Liver (tissue), 9 donors: Measurements from ENCODE around the gene SLC24A3. TPM values are rescaled to one million over a fixed set of nuclear protein-coding genes. Genes with fewer than 3 reads are reported as not detected.

Experiments
- DNase-seq: peaks from one replicate; pipeline ENCODE4 v3.0.0-alpha.2; 2017; ENCODE audit warnings: low spot score
- H3K27ac ChIP-seq, 2 donors: one replicate each; pipeline ENCODE4 v1.7.0; 2013; ENCODE audit warnings: inconsistent platforms in 2 of 2, low read length in 2 of 2, control low read depth in 1 of 2, low read depth in 1 of 2, mild to moderate bottlenecking in 1 of 2
- H3K27me3 ChIP-seq, 4 donors: one replicate each; pipeline versions ENCODE4 v1.6.1 to v1.7.0; 2013; ENCODE audit warnings: low read length in 3 of 4, inconsistent platforms in 1 of 4, mild to moderate bottlenecking in 1 of 4, moderate library complexity in 1 of 4; ENCODE audit not compliant: control insufficient read depth in 4 of 4, insufficient read depth in 4 of 4
- H3K36me3 ChIP-seq, 4 donors: one replicate each; pipeline versions ENCODE4 v1.6.1 to v1.7.0; 2013; ENCODE audit warnings: low read length in 3 of 4, mild to moderate bottlenecking in 3 of 4, low read depth in 1 of 4, moderate library complexity in 1 of 4; ENCODE audit not compliant: control insufficient read depth in 4 of 4, insufficient read depth in 3 of 4
- H3K4me1 ChIP-seq, 4 donors: one replicate each; pipeline versions ENCODE4 v1.6.1 to v1.7.0; 2013; ENCODE audit warnings: low read length in 3 of 4, mild to moderate bottlenecking in 3 of 4, moderate library complexity in 1 of 4; ENCODE audit not compliant: control insufficient read depth in 4 of 4, insufficient read depth in 4 of 4
- H3K4me3 ChIP-seq, 3 donors: one replicate each; pipeline versions ENCODE4 v1.6.1 to v1.7.0; 2013; ENCODE audit warnings: low read length in 3 of 3, control low read depth in 1 of 3, low read depth in 1 of 3, mild to moderate bottlenecking in 1 of 3
- H3K9ac ChIP-seq, 2 donors: one replicate each; pipeline ENCODE4 v1.7.0; 2013; ENCODE audit warnings: low read length in 2 of 2, mild to moderate bottlenecking in 2 of 2, moderate library complexity in 2 of 2, control low read depth in 1 of 2, low read depth in 1 of 2
- H3K9me3 ChIP-seq, 4 donors: one replicate each; pipeline versions ENCODE4 v1.6.1 to v1.7.0; 2013; ENCODE audit warnings: low read length in 3 of 4; ENCODE audit not compliant: control insufficient read depth in 4 of 4
- ATF3 ChIP-seq: IDR thresholded peaks from 2 replicates; pipeline ENCODE4 v1.6.1; 2016; ENCODE audit warnings: antibody characterized with exemption
- EGR1 ChIP-seq, 2 donors: IDR thresholded peaks; 2 replicates each; pipeline ENCODE4 v1.6.1; 2016 to 2018; ENCODE audit warnings: antibody characterized with exemption in 2 of 2, low read depth in 2 of 2
- FOXA1 ChIP-seq: IDR thresholded peaks from 2 replicates; pipeline ENCODE4 v1.6.1; 2016; ENCODE audit warnings: antibody characterized with exemption
- FOXA2 ChIP-seq: IDR thresholded peaks from 2 replicates; pipeline ENCODE4 v1.6.1; 2016; ENCODE audit warnings: antibody characterized with exemption
- GABPA ChIP-seq, 2 donors: IDR thresholded peaks in 1 of 2; conservative IDR thresholded peaks in 1 of 2; 2 replicates each; pipeline ENCODE4 v1.6.1; 2016; ENCODE audit warnings: antibody characterized with exemption in 2 of 2, mild to moderate bottlenecking in 1 of 2, moderate library complexity in 1 of 2
- HNF4A ChIP-seq, 2 donors: conservative IDR thresholded peaks; 2 replicates each; pipeline ENCODE4 v1.6.1; 2016; ENCODE audit warnings: antibody characterized with exemption in 2 of 2, mild to moderate bottlenecking in 2 of 2
- HNF4G ChIP-seq: IDR thresholded peaks from 2 replicates; pipeline ENCODE4 v1.6.1; 2016; ENCODE audit warnings: antibody characterized with exemption
- JUND ChIP-seq, 2 donors: IDR thresholded peaks; 2 replicates each; pipeline ENCODE4 v1.6.1; 2016; ENCODE audit warnings: antibody characterized with exemption in 2 of 2
- MAX ChIP-seq: IDR thresholded peaks from 2 replicates; pipeline ENCODE4 v1.6.1; 2016; ENCODE audit warnings: antibody characterized with exemption
- REST ChIP-seq: IDR thresholded peaks from 2 replicates; pipeline ENCODE4 v1.6.1; 2016; ENCODE audit warnings: antibody characterized with exemption, mild to moderate bottlenecking
- YY1 ChIP-seq: IDR thresholded peaks from 2 replicates; pipeline ENCODE4 v1.6.1; 2016; ENCODE audit warnings: antibody characterized with exemption, mild to moderate bottlenecking
- WGBS: extraction: QIAGEN DNeasy Blood & Tissue Kit; methylation state at CpG from one replicate; pipeline ENCODE4 v1.1.7; 2013; 5-methylcytosine and 5-hydroxymethylcytosine counted together
- polyA plus RNA-seq, 2 donors: library from polyadenylated mRNA; stranded (reverse) in 1 of 2; unstranded in 1 of 2; fragments of 200-250 nt in 1 of 2; fragments of >200 nt in 1 of 2; fragmentation: Nextera tagmentation in 1 of 2; extraction: Ambion mirVana in 1 of 2; gene quantifications; one replicate each; pipeline versions ENCODE4 v1.2.1 to v1.2.3, GENCODE V29; 2013 to 2015
- total RNA-seq, 2 donors: library from RNA; depleted of rRNA; stranded (reverse); fragments of >200 nt; gene quantifications; one replicate each; pipeline ENCODE4 v1.2.3, GENCODE V29; 2014
- TF ChIP-seq, protein P1 (sequence below): fragments of 150-350 bp; IDR thresholded peaks from 2 replicates; pipeline ENCODE4 v1.5.1; 2017; ENCODE audit warnings: improper control_type of control experiment, low read depth, low read length; ENCODE audit not compliant: missing input control
- TF ChIP-seq, protein P2 (sequence below): IDR thresholded peaks from 2 replicates; pipeline ENCODE4 v1.6.1; 2016; ENCODE audit warnings: antibody characterized with exemption
- donor health status: healthy.
- donor health status: healthy.
- donor health status: healthy.
- donor health status: healthy.
- donor health status: healthy.

The SLC24A3 gene
- total and polyA plus RNA-seq, 4 donors: 0.28 to 1.8 (median 0.46) TPM

DNA sequence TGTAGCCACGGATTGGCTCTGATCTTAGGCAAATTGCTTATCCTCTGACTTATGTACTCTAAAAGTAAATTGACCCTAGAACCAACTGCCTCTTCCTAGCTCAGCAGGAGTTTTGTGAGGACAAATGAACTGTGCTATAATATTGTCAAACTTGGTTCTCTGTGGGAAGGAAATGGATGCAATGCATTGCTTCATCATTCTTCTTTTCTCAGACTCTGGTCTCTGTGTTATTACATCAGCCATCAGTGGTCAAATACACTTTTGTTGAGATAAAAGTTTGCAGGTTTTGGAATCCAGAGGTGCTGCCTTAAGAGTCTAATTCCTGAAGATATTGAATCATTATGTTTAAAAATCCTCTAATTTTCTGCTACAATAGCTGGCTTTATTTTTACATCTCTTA lies 64.9 kb downstream of the SLC24A3 start:
- H3K27ac ChIP-seq: no peak overlapping the region
- no peak overlapping the region for H3K9ac ChIP-seq
- no peaks in the 10 kb centered on the region for H3K36me3 ChIP-seq
- TF ChIP-seq JUND (IDR thresholded peaks at IDR 0.05): no peak
- no peak for TF ChIP-seq ATF3
- TF ChIP-seq, protein P1, sequence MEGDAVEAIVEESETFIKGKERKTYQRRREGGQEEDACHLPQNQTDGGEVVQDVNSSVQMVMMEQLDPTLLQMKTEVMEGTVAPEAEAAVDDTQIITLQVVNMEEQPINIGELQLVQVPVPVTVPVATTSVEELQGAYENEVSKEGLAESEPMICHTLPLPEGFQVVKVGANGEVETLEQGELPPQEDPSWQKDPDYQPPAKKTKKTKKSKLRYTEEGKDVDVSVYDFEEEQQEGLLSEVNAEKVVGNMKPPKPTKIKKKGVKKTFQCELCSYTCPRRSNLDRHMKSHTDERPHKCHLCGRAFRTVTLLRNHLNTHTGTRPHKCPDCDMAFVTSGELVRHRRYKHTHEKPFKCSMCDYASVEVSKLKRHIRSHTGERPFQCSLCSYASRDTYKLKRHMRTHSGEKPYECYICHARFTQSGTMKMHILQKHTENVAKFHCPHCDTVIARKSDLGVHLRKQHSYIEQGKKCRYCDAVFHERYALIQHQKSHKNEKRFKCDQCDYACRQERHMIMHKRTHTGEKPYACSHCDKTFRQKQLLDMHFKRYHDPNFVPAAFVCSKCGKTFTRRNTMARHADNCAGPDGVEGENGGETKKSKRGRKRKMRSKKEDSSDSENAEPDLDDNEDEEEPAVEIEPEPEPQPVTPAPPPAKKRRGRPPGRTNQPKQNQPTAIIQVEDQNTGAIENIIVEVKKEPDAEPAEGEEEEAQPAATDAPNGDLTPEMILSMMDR: no peak
- TF ChIP-seq YY1: no peak
- no peak for TF ChIP-seq FOXA2
- TF ChIP-seq HNF4A (conservative IDR thresholded peaks at IDR 0.05): no peak
- TF ChIP-seq, protein P2, sequence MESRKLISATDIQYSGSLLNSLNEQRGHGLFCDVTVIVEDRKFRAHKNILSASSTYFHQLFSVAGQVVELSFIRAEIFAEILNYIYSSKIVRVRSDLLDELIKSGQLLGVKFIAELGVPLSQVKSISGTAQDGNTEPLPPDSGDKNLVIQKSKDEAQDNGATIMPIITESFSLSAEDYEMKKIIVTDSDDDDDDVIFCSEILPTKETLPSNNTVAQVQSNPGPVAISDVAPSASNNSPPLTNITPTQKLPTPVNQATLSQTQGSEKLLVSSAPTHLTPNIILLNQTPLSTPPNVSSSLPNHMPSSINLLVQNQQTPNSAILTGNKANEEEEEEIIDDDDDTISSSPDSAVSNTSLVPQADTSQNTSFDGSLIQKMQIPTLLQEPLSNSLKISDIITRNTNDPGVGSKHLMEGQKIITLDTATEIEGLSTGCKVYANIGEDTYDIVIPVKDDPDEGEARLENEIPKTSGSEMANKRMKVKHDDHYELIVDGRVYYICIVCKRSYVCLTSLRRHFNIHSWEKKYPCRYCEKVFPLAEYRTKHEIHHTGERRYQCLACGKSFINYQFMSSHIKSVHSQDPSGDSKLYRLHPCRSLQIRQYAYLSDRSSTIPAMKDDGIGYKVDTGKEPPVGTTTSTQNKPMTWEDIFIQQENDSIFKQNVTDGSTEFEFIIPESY: no peak
- no peak for TF ChIP-seq FOXA1
- TF ChIP-seq HNF4G: no peak
- no peak for TF ChIP-seq REST
- H3K4me3 ChIP-seq: no peak overlapping the region
- 71% methylated on average over 1 of the region's 1 CpG for WGBS
- no peak for DNase-seq
- H3K9me3 ChIP-seq: no peaks in the 10 kb centered on the region
- H3K4me1 ChIP-seq: no peaks in the 10 kb centered on the region
- peaks cover 0 to 3% (median 2%) of the 10 kb centered on the region in 4 donors for H3K27me3 ChIP-seq

GRCh38 chr20:19283490-19284025 lies 71.1 kb downstream of the SLC24A3 start:
- TF ChIP-seq GABPA (IDR thresholded peaks at IDR 0.05 in 1 of 2, conservative IDR thresholded peaks at IDR 0.05 in 1 of 2) (no peak), EGR1 (IDR thresholded peaks at IDR 0.05; ENCODE audit: low read depth in 2 of 2) (no peak), ATF3 (no peak), REST (no peak), JUND (IDR thresholded peaks at IDR 0.05) (no peak), MAX (no peak)
- H3K4me3 ChIP-seq: no peak overlapping the region
- no peaks in the 10 kb centered on the region for H3K4me1 ChIP-seq
- H3K9ac ChIP-seq: no peak overlapping the region
- WGBS: 77% methylated on average over 6 of the region's 6 CpGs
- H3K27me3 ChIP-seq: peaks cover 0 to 2% (median under 1%) of the 10 kb centered on the region in 4 donors
- DNase-seq: no peak
- H3K36me3 ChIP-seq: no peaks in the 10 kb centered on the region
- H3K27ac ChIP-seq: no peak overlapping the region
- no peaks in the 10 kb centered on the region for H3K9me3 ChIP-seq
